ENCODE data around the gene RIMBP2.

The RIMBP2 gene

DNA sequence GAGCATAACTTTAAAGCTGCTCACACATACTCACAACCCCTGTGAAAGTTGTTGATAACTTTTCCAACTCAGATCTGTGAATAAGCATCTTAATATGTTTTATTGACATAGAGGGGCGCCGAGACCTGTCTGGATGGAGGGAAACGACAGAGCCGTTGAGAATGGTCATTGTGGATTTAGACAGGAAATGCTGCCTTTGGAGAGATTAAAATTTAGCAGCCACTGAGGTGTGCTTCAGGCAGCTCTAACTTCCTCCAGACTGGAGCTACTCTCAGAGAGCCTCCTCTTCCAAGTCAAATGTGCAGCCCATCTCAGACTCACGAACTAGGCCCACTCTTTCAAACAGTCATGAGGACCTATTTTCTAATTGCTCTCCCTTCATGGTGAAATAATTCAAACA, 90.9 kb downstream of the RIMBP2 start:
- no peak overlapping the region for H3K27ac ChIP-seq (ENCODE audit: low read depth, low read length)
- H3K9me3 ChIP-seq (ENCODE audit: control insufficient read depth, insufficient read depth, low read depth, low read length), result peaks cover 9% of the 10 kb centered on the region; the same call in 1 of the 2 replicates
- H3K27me3 ChIP-seq (ENCODE audit: control insufficient read depth, insufficient read depth, low read length), result no peaks in the 10 kb centered on the region
- no peak overlapping the region for H3K4me3 ChIP-seq (ENCODE audit: low read depth, low read length)
- no peaks in the 10 kb centered on the region for H3K36me3 ChIP-seq (ENCODE audit: control insufficient read depth, insufficient read depth, low read length)
- H3K9ac ChIP-seq (ENCODE audit: low read length), result no peak overlapping the region
- no peaks in the 10 kb centered on the region for H3K4me1 ChIP-seq (ENCODE audit: control insufficient read depth, insufficient read depth, low read length)

DNA sequence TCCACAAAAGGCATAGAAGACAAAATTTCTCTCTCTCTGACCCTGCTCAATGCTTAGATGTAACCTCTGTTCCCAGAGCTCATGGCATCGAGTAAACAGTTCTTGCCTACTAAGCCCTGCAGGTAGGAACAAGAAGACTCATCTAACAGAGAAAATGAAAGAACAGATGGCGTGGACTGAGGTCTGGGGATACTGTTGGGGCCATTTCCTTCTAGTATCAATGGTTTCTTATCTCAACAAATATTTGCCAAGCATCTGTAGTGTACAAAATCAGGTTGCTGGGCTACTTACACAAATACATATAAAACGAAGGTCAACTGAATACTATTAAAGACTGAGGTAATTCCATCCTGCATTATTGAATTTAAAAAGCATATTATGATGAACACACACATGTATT, 93.3 kb downstream of the RIMBP2 start:
- Histone ChIP-seq H3K4me1 (ENCODE audit: control insufficient read depth, insufficient read depth, low read length) (no peaks in the 10 kb centered on the region), H3K36me3 (ENCODE audit: control insufficient read depth, insufficient read depth, low read length) (no peaks in the 10 kb centered on the region), H3K27ac (ENCODE audit: low read depth, low read length) (no peak overlapping the region), H3K27me3 (ENCODE audit: control insufficient read depth, insufficient read depth, low read length) (no peaks in the 10 kb centered on the region), H3K4me3 (ENCODE audit: low read depth, low read length) (no peak overlapping the region), H3K9me3 (ENCODE audit: control insufficient read depth, insufficient read depth, low read depth, low read length) (peaks cover 11% of the 10 kb centered on the region; the same call in 1 of the 2 replicates), H3K9ac (ENCODE audit: low read length) (no peak overlapping the region)

DNA sequence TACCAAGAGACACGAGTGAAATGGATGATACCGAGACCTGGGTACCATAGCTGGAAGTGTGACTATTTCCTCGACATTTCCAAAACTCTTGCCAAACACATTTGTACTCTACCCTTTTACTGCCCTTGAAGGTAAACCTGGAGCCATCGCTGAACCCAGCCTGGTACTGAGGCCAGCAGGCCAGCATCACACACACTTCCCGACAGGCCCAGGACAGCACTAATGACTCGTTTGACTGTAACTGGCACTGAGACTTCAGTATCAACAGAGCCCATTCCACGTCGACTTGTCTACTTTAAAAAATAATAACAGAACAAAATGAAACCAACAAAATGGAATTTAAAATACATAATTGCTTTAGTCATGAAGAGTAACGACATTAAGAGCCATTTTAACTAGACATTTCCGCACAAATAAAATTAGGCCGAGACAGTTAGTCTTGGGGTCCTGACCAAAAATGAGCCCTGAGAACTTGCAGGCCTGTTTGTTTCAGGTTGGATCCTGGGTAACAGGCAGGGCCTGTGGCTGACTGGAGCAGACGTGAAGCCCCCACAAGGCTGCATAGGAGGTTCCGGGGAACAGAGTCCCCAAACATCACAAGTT, 94.3 kb downstream of the RIMBP2 start:
- peaks cover 3% of the 10 kb centered on the region; the same call in 1 of the 2 replicates for H3K4me1 ChIP-seq (ENCODE audit: control insufficient read depth, insufficient read depth, low read length)
- H3K27me3 ChIP-seq (ENCODE audit: control insufficient read depth, insufficient read depth, low read length), result no peaks in the 10 kb centered on the region
- H3K9ac ChIP-seq (ENCODE audit: low read length), result no peak overlapping the region
- no peak overlapping the region for H3K27ac ChIP-seq (ENCODE audit: low read depth, low read length)
- peaks cover 10% of the 10 kb centered on the region; the same call in 1 of the 2 replicates for H3K9me3 ChIP-seq (ENCODE audit: control insufficient read depth, insufficient read depth, low read depth, low read length)
- H3K4me3 ChIP-seq (ENCODE audit: low read depth, low read length), result no peak overlapping the region
- no peaks in the 10 kb centered on the region for H3K36me3 ChIP-seq (ENCODE audit: control insufficient read depth, insufficient read depth, low read length)

DNA sequence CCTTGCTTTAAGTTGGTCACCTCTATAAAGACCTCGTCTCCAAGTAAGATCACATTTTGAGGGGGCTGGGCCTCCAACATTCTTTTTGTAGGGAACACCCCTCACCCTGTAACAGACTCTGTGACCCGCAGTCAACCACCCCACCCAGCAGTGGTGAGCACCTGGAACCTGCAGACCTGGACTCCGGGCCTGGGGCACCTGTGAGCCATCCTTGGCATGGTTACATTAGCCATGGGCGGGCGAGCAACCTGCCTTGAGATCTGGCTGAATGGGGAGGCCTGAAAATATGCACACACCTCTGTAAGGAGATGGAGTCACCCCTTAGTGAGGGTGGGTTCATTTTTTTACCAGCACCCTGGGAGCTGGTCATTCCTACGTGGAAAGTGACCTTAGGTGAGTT, 95.3 kb downstream of the RIMBP2 start:
- no peaks in the 10 kb centered on the region for H3K27me3 ChIP-seq (ENCODE audit: control insufficient read depth, insufficient read depth, low read length)
- H3K27ac ChIP-seq (ENCODE audit: low read depth, low read length), result no peak overlapping the region
- H3K36me3 ChIP-seq (ENCODE audit: control insufficient read depth, insufficient read depth, low read length), result no peaks in the 10 kb centered on the region
- peaks cover 3% of the 10 kb centered on the region; the same call in 1 of the 2 replicates for H3K4me1 ChIP-seq (ENCODE audit: control insufficient read depth, insufficient read depth, low read length)
- no peak overlapping the region for H3K4me3 ChIP-seq (ENCODE audit: low read depth, low read length)
- H3K9me3 ChIP-seq (ENCODE audit: control insufficient read depth, insufficient read depth, low read depth, low read length), result peaks cover 6% of the 10 kb centered on the region; the same call in 1 of the 2 replicates
- no peak overlapping the region for H3K9ac ChIP-seq (ENCODE audit: low read length)

DNA sequence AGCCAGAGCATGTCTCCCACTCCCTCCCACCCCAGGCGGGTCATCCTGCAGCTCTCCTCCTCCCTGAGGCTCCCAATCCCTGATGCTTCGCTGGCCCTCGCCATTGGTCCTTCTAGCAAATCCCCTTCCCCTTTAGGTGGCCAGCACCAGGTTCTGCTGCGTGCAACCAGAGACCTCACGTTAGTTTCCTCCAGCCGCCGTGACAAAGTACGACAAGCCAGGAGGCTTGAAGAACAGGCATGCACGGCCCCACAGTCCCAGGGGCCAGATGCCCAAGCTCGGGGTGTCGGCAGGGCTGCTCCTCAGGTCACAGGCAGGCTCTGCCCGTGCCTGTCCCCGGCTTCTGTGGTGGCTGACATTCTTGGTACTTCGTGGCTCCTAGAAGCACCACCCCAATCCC, 95.8 kb downstream of the RIMBP2 start:
- no peak overlapping the region for H3K9ac ChIP-seq (ENCODE audit: low read length)
- no peaks in the 10 kb centered on the region for H3K36me3 ChIP-seq (ENCODE audit: control insufficient read depth, insufficient read depth, low read length)
- H3K4me3 ChIP-seq (ENCODE audit: low read depth, low read length), result no peak overlapping the region
- no peak overlapping the region for H3K27ac ChIP-seq (ENCODE audit: low read depth, low read length)
- no peaks in the 10 kb centered on the region for H3K27me3 ChIP-seq (ENCODE audit: control insufficient read depth, insufficient read depth, low read length)
- peaks cover 3% of the 10 kb centered on the region; the same call in 1 of the 2 replicates for H3K4me1 ChIP-seq (ENCODE audit: control insufficient read depth, insufficient read depth, low read length)
- peaks cover 6% of the 10 kb centered on the region; the same call in 1 of the 2 replicates for H3K9me3 ChIP-seq (ENCODE audit: control insufficient read depth, insufficient read depth, low read depth, low read length)

DNA sequence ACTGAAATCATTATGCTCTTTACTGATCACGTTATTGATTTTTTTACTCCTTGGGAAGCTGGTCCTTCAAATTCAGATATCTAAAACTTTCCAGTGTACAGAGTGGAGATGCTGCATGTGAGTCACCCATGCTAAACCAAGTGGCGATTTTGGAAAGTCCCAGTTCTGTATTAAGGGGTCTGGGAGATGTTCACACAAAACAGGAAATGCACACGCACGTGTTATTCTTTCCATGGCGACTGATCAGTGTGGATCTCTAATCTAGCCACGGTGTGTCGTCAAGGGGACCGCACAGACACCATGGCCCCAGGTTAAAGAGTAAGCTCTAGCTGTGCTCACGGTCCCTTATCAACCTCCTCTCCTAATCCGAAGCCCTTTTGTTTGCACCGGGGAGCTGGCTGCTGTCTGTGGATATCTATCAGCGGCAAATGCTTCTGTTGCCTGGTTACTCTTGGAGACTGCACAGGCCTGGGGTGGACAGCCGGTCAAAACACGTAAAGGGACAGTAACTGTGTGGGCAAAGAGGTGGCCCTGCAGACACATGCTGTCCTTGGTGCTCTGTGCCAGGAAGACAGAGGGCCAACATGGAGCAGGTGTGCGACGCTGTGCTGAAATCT, 96.6 kb downstream of the RIMBP2 start:
- Histone ChIP-seq H3K4me1 (ENCODE audit: control insufficient read depth, insufficient read depth, low read length) (peaks cover 3% of the 10 kb centered on the region; the same call in 1 of the 2 replicates), H3K27me3 (ENCODE audit: control insufficient read depth, insufficient read depth, low read length) (no peaks in the 10 kb centered on the region), H3K9me3 (ENCODE audit: control insufficient read depth, insufficient read depth, low read depth, low read length) (peaks cover 6% of the 10 kb centered on the region; the same call in 1 of the 2 replicates), H3K27ac (ENCODE audit: low read depth, low read length) (no peak overlapping the region), H3K4me3 (ENCODE audit: low read depth, low read length) (no peak overlapping the region), H3K9ac (ENCODE audit: low read length) (no peak overlapping the region), H3K36me3 (ENCODE audit: control insufficient read depth, insufficient read depth, low read length) (no peaks in the 10 kb centered on the region)

DNA sequence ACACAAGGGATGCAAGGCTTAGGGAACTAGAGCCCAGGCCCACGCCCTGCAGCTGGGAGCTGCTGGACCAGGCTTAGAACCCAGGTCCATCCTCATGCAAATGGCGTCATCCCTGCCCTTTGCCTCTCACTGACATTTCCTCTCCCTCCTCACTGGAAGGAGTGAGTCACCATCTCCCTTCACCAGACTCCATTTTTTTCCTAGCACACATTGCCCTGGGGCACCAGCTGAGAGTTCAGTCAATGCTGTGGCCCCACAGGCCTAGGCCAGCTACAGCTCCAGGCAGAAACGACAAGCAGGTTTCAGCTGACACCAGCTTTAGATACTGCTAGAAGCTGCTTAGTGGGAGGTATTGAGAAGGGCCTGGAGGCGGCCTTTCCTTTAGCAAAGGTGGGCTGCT, 98.9 kb downstream of the RIMBP2 start:
- Histone ChIP-seq H3K27me3 (ENCODE audit: control insufficient read depth, insufficient read depth, low read length) (no peaks in the 10 kb centered on the region), H3K27ac (ENCODE audit: low read depth, low read length) (no peak overlapping the region), H3K9ac (ENCODE audit: low read length) (no peak overlapping the region), H3K9me3 (ENCODE audit: control insufficient read depth, insufficient read depth, low read depth, low read length) (peaks cover 3% of the 10 kb centered on the region; the same call in 1 of the 2 replicates), H3K4me1 (ENCODE audit: control insufficient read depth, insufficient read depth, low read length) (peaks cover 3% of the 10 kb centered on the region; the same call in 1 of the 2 replicates), H3K36me3 (ENCODE audit: control insufficient read depth, insufficient read depth, low read length) (no peaks in the 10 kb centered on the region), H3K4me3 (ENCODE audit: low read depth, low read length) (no peak overlapping the region)

DNA sequence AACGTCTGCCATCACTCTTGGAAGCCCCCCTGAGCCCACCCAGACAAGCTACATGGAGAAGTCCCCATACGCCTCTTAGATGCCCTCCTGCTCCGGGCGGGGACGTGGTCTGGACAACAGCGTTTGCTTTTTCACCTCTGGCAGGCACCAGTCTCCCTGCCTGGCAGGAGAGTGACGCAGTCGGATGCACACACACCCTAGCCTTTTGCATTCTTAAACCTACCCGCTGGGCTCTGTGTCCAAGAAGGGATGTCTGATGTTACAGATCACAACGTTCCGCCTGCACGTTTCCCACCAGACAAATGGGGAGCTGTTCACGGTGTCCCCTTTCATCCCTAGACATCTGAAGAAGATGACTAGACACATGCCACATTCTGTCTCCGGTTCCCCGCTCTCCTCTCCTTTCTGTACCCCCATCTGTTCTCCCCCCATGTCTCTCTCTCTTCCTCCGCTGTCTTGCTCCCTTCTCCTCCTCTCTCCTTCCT, 100.2 kb downstream of the RIMBP2 start:
- peaks cover 3% of the 10 kb centered on the region; the same call in 1 of the 2 replicates for H3K4me1 ChIP-seq (ENCODE audit: control insufficient read depth, insufficient read depth, low read length)
- H3K9ac ChIP-seq (ENCODE audit: low read length), result no peak overlapping the region
- H3K27ac ChIP-seq (ENCODE audit: low read depth, low read length), result no peak overlapping the region
- H3K4me3 ChIP-seq (ENCODE audit: low read depth, low read length), result no peak overlapping the region
- H3K27me3 ChIP-seq (ENCODE audit: control insufficient read depth, insufficient read depth, low read length), result no peaks in the 10 kb centered on the region
- H3K9me3 ChIP-seq (ENCODE audit: control insufficient read depth, insufficient read depth, low read depth, low read length), result peaks cover 3% of the 10 kb centered on the region; the same call in 1 of the 2 replicates
- no peaks in the 10 kb centered on the region for H3K36me3 ChIP-seq (ENCODE audit: control insufficient read depth, insufficient read depth, low read length)

DNA sequence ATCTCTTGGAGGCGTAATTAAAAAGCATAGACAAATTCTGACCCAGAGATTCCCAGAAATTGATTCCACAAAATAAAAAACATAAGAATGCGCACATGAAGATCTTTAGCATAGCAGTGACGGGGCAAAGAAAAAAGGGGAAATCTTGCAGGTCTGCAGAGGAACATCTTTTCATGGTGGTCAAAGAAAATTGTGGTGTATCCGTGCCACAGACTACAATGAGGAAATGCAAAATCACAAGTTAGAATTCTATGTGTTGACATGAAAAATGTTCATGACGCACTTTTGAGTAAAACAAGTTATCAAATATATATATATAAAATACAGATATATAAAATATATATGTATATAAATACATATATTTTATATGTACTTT, 101.6 kb downstream of the RIMBP2 start:
- H3K27ac ChIP-seq (ENCODE audit: low read depth, low read length), result no peak overlapping the region
- H3K9ac ChIP-seq (ENCODE audit: low read length), result no peak overlapping the region
- H3K27me3 ChIP-seq (ENCODE audit: control insufficient read depth, insufficient read depth, low read length), result no peaks in the 10 kb centered on the region
- H3K4me1 ChIP-seq (ENCODE audit: control insufficient read depth, insufficient read depth, low read length), result peaks cover 3% of the 10 kb centered on the region; the same call in 1 of the 2 replicates
- H3K9me3 ChIP-seq (ENCODE audit: control insufficient read depth, insufficient read depth, low read depth, low read length), result no peaks in the 10 kb centered on the region
- H3K4me3 ChIP-seq (ENCODE audit: low read depth, low read length), result no peak overlapping the region
- H3K36me3 ChIP-seq (ENCODE audit: control insufficient read depth, insufficient read depth, low read length), result no peaks in the 10 kb centered on the region

DNA sequence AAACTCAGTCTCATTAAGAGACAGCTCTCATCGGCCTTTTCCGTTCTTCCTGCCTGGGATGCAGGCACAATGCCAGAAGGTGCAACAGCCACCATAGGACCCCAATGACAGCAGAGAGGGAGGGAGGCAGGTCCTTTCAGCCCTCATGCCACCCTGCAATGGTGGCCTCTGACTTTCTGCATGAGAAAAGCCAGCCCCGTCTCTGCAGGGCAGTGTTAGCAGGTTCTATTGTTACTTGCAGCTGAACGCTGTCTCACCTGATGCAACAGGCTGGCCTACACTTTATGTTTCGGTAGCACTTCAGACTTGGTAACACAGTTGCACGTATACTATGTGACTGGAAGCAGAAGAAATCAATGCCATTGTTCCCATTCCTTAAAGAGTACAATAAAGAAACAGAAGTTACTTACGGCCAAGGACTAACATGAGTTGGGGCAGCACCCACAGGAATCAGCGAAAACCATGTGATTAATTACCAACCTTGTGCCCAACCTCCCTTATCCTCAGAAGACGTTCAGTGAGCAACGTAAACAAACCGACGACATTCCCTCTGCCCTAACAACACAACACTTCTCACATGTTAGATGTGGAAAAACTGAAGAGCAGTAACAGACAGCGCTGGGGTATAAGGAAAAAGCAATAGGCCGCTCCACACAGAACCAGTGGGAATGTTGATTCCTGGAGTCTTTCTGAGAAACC, 102.1 kb downstream of the RIMBP2 start:
- Histone ChIP-seq H3K36me3 (ENCODE audit: control insufficient read depth, insufficient read depth, low read length) (no peaks in the 10 kb centered on the region), H3K9me3 (ENCODE audit: control insufficient read depth, insufficient read depth, low read depth, low read length) (no peaks in the 10 kb centered on the region), H3K4me1 (ENCODE audit: control insufficient read depth, insufficient read depth, low read length) (peaks cover 3% of the 10 kb centered on the region; the same call in 1 of the 2 replicates), H3K27ac (ENCODE audit: low read depth, low read length) (no peak overlapping the region), H3K27me3 (ENCODE audit: control insufficient read depth, insufficient read depth, low read length) (no peaks in the 10 kb centered on the region), H3K9ac (ENCODE audit: low read length) (no peak overlapping the region), H3K4me3 (ENCODE audit: low read depth, low read length) (no peak overlapping the region)

DNA sequence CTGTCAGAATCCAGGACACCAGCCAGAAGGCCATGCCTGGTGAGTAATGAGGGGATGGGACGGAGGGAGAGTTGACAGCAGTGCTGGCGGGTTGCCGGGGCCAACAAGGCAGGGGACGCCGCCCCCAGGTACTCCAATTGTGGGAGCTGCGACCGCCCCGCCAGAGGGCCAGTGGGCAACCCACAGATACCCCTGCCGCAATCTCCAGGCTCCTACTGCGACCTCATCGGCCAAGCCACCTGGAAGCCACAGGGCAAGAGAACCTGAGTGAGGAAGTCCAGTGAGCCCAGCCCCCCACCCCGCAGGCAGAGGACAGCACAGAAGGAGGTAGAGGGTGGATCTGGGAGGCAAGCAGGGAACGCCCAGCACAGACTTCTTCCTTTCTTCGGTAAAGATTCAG, 103.0 kb downstream of the RIMBP2 start:
- no peaks in the 10 kb centered on the region for H3K36me3 ChIP-seq (ENCODE audit: control insufficient read depth, insufficient read depth, low read length)
- H3K27me3 ChIP-seq (ENCODE audit: control insufficient read depth, insufficient read depth, low read length), result no peaks in the 10 kb centered on the region
- H3K4me1 ChIP-seq (ENCODE audit: control insufficient read depth, insufficient read depth, low read length), result peaks cover 8% of the 10 kb centered on the region; the same call in 1 of the 2 replicates
- H3K27ac ChIP-seq (ENCODE audit: low read depth, low read length), result no peak overlapping the region
- no peaks in the 10 kb centered on the region for H3K9me3 ChIP-seq (ENCODE audit: control insufficient read depth, insufficient read depth, low read depth, low read length)
- no peak overlapping the region for H3K4me3 ChIP-seq (ENCODE audit: low read depth, low read length)
- no peak overlapping the region for H3K9ac ChIP-seq (ENCODE audit: low read length)

Data from HUES6 (cell line).